GM18505 (cell line): ENCODE results near the gene KLHDC2.
"Not testable (repeated sequence)": the region's sequence is repeated elsewhere in the genome, so short reads cannot be mapped to it uniquely, and the experiment has no call there.

ENCODE experiments used
- ATAC-seq: cut with Tn5 transposase; IDR thresholded peaks from one replicate; pipeline ENCODE4 v1.9.1; 2021; ENCODE audit not compliant: unreplicated experiment
- POLR2A ChIP-seq: IDR thresholded peaks from 4 replicates; pipeline ENCODE4 v1.6.1; 2011; ENCODE audit warnings: borderline replicate concordance; ENCODE audit not compliant: insufficient read depth, insufficient read length; ENCODE audit errors: extremely low read depth

Gene KLHDC2

GRCh38 chr14:49767571-49768300 is at the start of gene KLHDC2:
KLHDC2 (plus strand) TSS chr14:49768153; CDS start chr14:49768469, 316 bp downstream.
- ATAC-seq: peak; percentile 91
- peak; percentile 79 for TF ChIP-seq POLR2A

- no peak for ATAC-seq
- TF ChIP-seq POLR2A: no peak
These were observed 47.2 kb upstream of the KLHDC2 start for GRCh38 chr14:49720744-49721143.

- ATAC-seq: not testable (repeated sequence)
These were observed 46.1 kb upstream of the KLHDC2 start for GRCh38 chr14:49721733-49722435.

GRCh38 chr14:49727171-49727570 is 40.8 kb upstream of the KLHDC2 start:
- ATAC-seq: no peak
- TF ChIP-seq POLR2A: no peak

- no peak for ATAC-seq
- no peak for TF ChIP-seq POLR2A
These were observed 35.1 kb upstream of the KLHDC2 start for GRCh38 chr14:49732896-49733295.

- no peak for ATAC-seq
- no peak for TF ChIP-seq POLR2A
These were observed 34.1 kb upstream of the KLHDC2 start for GRCh38 chr14:49733836-49734235.

GRCh38 chr14:49735669-49736068 is 32.3 kb upstream of the KLHDC2 start:
- ATAC-seq: not testable (repeated sequence)

- no peak for TF ChIP-seq POLR2A
- no peak for ATAC-seq
These were observed 22.8 kb upstream of the KLHDC2 start for GRCh38 chr14:49745191-49745590.

GRCh38 chr14:49746476-49746875 is 21.5 kb upstream of the KLHDC2 start:
- ATAC-seq: not testable (repeated sequence)

GRCh38 chr14:49754570-49755097 is 13.3 kb upstream of the KLHDC2 start:
- TF ChIP-seq POLR2A: no peak
- no peak for ATAC-seq

- ATAC-seq: no peak
- no peak for TF ChIP-seq POLR2A
These were observed 12.6 kb upstream of the KLHDC2 start for GRCh38 chr14:49755378-49755777.

- ATAC-seq: no peak
- no peak for TF ChIP-seq POLR2A
These were observed 6.0 kb upstream of the KLHDC2 start for GRCh38 chr14:49761839-49762551.

GRCh38 chr14:49766839-49767238 is 1.1 kb upstream of the KLHDC2 start:
- TF ChIP-seq POLR2A: no peak

GRCh38 chr14:49767270-49767570 is 733 bp upstream of the KLHDC2 start:
- no peak for TF ChIP-seq POLR2A

More at GRCh38 chr14:49766839-49767238, 1.1 kb upstream of the KLHDC2 start:
- no peak for ATAC-seq

More at GRCh38 chr14:49767270-49767570, 733 bp upstream of the KLHDC2 start:
- ATAC-seq: no peak
